Peyer's patch (tissue), 4 donors: ENCODE measurements around the gene PLET1.

Source experiments
- POLR2A ChIP-seq, 2 donors: fragments of 450-650 bp; IDR thresholded peaks; one replicate each; pipeline ENCODE4 v1.5.1; 2017; ENCODE audit warnings: antibody characterized with exemption in 2 of 2, mild to moderate bottlenecking in 2 of 2, moderate library complexity in 2 of 2
- TF ChIP-seq, protein P1 (sequence below), 6 experiments: fragments of 450-650 bp in 4 of 6; fragments of 200-600 bp in 2 of 6; sonication (generic) in 1 of 6; IDR thresholded peaks; one replicate each; pipeline ENCODE4 v1.5.1; 2017 to 2019; ENCODE audit warnings: antibody characterized with exemption in 6 of 6, mild to moderate bottlenecking in 3 of 6, moderate library complexity in 1 of 6

DNA sequence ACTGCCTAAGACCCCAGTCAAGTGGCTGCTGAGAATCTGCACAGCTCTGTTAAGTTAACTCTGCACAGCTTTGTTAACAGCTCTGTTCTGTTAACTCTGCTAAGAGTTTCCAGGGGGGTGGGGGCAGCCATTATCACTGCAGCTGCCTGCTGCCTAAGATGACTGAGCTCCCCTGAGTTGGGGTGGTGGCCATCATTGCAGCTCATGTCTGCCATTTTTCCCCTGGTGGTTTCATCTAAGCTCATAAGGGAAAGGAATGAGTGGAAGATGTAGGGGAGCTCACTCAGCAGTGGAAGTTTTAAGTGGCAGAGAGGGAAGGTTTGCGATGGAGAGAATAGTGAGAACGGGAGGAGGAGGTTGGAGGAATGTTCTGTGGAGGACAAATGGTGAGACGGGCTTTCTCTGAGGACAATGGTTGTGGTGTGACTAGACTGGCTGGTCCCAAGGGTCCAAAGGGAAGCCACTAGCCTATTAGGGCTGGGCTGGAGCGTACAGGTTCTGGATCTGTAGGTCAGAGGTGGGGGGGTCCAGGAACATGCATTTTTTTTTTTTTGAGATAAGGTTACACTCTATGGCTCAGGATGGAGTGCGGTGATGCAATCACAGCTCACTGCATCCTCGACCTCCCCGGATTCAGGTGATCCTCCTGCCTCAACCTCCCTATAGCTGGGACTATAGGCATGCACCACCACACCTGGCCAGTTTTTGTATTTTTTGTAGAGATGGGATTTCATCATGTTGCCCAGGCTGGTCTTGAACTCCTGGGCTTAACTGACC lies 13.5 kb upstream of the PLET1 start:
- TF ChIP-seq POLR2A (IDR thresholded peaks at IDR 0.05): no peak
- TF ChIP-seq, protein P1, sequence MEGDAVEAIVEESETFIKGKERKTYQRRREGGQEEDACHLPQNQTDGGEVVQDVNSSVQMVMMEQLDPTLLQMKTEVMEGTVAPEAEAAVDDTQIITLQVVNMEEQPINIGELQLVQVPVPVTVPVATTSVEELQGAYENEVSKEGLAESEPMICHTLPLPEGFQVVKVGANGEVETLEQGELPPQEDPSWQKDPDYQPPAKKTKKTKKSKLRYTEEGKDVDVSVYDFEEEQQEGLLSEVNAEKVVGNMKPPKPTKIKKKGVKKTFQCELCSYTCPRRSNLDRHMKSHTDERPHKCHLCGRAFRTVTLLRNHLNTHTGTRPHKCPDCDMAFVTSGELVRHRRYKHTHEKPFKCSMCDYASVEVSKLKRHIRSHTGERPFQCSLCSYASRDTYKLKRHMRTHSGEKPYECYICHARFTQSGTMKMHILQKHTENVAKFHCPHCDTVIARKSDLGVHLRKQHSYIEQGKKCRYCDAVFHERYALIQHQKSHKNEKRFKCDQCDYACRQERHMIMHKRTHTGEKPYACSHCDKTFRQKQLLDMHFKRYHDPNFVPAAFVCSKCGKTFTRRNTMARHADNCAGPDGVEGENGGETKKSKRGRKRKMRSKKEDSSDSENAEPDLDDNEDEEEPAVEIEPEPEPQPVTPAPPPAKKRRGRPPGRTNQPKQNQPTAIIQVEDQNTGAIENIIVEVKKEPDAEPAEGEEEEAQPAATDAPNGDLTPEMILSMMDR (IDR thresholded peaks at IDR 0.05): no peak
